ENCODE results near the gene TMIE. TPM values are rescaled to one million over a fixed set of nuclear protein-coding genes. Genes with fewer than 3 reads are reported as not detected.

The TMIE gene
- total and polyA plus RNA-seq, 9 of the 15 experiments (the other 6 are each of a cell fraction or from before 2014, with no cell fraction given) = not detected

DNA sequence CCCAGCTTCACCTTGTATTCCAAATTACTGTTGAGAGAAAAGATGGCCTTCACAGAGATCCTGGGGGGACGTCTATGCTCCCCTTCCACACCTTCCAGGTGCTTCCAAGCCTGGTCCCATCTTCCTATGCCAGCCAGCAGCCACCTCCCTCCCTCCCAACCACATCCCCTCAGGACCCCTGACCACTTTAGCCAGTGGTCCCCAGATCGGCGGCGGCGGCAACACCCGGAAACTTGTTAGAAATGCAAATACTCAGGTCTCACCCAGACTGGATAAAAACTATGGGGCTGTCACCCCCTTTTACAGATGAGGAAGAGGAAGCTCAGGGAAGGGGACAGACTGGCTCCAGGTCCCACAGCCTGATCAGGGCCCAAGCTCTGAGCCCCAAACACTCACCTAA lies 54.5 kb downstream of the TMIE start:
- DNase-seq (ENCODE audit: extremely low read depth in 1 of 4, low spot score in 3 of 4) = no peak
- H3K9ac ChIP-seq (ENCODE audit: insufficient read depth in 1 of 2, low read depth in 2 of 2, low read length in 2 of 2) = no peak overlapping the region
- no peak for FAIRE-seq
- no TSS peak for BruUV-seq (replicated peaks)
- no peak for TF ChIP-seq SETDB1 (IDR thresholded peaks at IDR 0.05; ENCODE audit: low read length)
- TF ChIP-seq ETV6 (IDR thresholded peaks at IDR 0.05; ENCODE audit: borderline replicate concordance in 1 of 2, low read depth in 2 of 2, low read length in 1 of 2) = no peak
- TF ChIP-seq ETV6 (CRISPR knock-in tag; IDR thresholded peaks at IDR 0.05; ENCODE audit: borderline replicate concordance) = no peak
- TF ChIP-seq, protein P1, sequence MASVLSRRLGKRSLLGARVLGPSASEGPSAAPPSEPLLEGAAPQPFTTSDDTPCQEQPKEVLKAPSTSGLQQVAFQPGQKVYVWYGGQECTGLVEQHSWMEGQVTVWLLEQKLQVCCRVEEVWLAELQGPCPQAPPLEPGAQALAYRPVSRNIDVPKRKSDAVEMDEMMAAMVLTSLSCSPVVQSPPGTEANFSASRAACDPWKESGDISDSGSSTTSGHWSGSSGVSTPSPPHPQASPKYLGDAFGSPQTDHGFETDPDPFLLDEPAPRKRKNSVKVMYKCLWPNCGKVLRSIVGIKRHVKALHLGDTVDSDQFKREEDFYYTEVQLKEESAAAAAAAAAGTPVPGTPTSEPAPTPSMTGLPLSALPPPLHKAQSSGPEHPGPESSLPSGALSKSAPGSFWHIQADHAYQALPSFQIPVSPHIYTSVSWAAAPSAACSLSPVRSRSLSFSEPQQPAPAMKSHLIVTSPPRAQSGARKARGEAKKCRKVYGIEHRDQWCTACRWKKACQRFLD (CRISPR knock-in tag; IDR thresholded peaks at IDR 0.05) = no peak
- TF ChIP-seq PURB (CRISPR knock-in tag; IDR thresholded peaks at IDR 0.05; ENCODE audit: low read depth) = no peak
- no peak for TF ChIP-seq ZFPM2 (CRISPR knock-in tag; IDR thresholded peaks at IDR 0.05)
- TF ChIP-seq STAT5B (CRISPR knock-in tag; IDR thresholded peaks at IDR 0.05) = no peak
- TF ChIP-seq TRIM28 (IDR thresholded peaks at IDR 0.05) = no peak
- TF ChIP-seq, protein P2, sequence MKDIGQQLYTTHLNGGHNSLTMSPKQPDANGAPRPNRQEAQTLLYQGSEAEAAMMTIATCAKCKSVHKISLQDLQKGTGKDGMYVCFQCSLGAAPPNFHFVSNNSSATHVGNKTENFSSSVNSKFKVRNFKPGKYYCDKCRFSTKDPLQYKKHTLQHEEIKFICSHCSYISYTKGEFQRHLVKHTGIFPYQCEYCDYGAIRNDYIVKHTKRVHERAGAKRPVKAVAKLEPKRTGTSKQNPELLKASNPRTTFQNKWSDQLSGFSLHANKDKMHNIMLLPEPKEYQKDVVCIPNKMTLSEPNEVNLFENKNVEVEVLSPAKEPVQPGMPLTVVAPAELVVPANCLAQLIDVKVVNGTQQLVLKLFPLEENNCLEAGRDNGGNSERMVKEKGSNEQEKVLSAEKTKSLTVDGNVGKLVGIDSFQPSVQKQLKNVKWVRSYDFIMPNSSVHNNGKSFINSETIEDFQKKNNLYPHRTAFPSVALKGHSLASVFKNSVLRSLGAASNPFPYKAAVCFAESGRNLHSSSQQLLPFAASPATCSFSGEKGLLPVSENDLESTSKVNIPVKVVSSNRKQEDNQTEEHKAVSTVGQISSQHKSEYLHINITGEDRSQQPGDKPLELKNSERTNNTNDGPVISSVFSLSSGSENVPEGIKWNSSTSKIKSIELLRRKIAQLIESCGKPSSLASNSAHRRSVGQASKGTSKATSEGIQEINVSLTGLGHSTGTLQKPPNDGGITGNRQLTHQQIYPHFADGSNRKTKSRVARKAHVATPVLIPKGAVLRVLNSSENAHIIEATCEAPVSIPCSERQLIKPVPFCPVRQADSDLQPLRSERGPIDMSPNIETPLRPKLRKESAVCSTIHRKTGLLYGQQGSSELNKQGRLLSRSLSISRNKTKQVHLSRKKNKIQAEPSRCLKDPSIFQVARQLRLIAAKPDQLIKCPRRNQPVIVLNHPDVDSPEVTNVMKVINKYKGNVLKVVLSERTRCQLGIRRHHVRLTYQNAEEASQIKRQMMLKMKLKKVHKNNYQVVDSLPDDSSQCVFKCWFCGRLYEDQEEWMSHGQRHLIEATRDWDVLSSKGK (CRISPR knock-in tag; IDR thresholded peaks at IDR 0.05) = no peak
- TF ChIP-seq, protein P3, sequence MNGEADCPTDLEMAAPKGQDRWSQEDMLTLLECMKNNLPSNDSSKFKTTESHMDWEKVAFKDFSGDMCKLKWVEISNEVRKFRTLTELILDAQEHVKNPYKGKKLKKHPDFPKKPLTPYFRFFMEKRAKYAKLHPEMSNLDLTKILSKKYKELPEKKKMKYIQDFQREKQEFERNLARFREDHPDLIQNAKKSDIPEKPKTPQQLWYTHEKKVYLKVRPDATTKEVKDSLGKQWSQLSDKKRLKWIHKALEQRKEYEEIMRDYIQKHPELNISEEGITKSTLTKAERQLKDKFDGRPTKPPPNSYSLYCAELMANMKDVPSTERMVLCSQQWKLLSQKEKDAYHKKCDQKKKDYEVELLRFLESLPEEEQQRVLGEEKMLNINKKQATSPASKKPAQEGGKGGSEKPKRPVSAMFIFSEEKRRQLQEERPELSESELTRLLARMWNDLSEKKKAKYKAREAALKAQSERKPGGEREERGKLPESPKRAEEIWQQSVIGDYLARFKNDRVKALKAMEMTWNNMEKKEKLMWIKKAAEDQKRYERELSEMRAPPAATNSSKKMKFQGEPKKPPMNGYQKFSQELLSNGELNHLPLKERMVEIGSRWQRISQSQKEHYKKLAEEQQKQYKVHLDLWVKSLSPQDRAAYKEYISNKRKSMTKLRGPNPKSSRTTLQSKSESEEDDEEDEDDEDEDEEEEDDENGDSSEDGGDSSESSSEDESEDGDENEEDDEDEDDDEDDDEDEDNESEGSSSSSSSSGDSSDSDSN (IDR thresholded peaks at IDR 0.05; ENCODE audit: borderline replicate concordance in 1 of 2, low read depth in 2 of 2, low read length in 2 of 2) = no peak
- TF ChIP-seq FOXJ2 (tag; IDR thresholded peaks at IDR 0.05) = no peak
- TF ChIP-seq HEY1 (CRISPR knock-in tag; IDR thresholded peaks at IDR 0.05; ENCODE audit: borderline replicate concordance) = no peak
- no peak for TF ChIP-seq ZNF561 (CRISPR knock-in tag; conservative IDR thresholded peaks at IDR 0.05)
- no peak for TF ChIP-seq ZKSCAN8 (CRISPR knock-in tag; IDR thresholded peaks at IDR 0.05)
- peaks cover 23 to 54% of the 10 kb centered on the region in 2 experiments for H3K27me3 ChIP-seq (ENCODE audit: control insufficient read depth in 2 of 2, insufficient read depth in 2 of 2, low read length in 2 of 2)
- no peak overlapping the region for H3K4me3 ChIP-seq
- ChIA-PET CTCF (ENCODE audit: low intra/inter-chr PET ratio) (no interaction called here), POLR2A (no interaction called here)
- no peak overlapping the region for H3K4me2 ChIP-seq (ENCODE audit: insufficient read depth, low read length)
- in situ Hi-C loops (cut with MboI) (no loop called here), intact Hi-C loops (cut with micrococcal nuclease) (no loop called here)
- H3K36me3 ChIP-seq (ENCODE audit: control insufficient read depth, insufficient read depth, low read length) = no peaks in the 10 kb centered on the region
- H3K79me2 ChIP-seq (ENCODE audit: control insufficient read depth, insufficient read depth, low read length) = no peaks in the 10 kb centered on the region
- peaks cover 2 to 18% of the 10 kb centered on the region in 2 experiments; a peak in 3 of 5 replicates for H3K4me1 ChIP-seq (replicated peaks in 1 of 2; ENCODE audit: control insufficient read depth in 2 of 2, insufficient read depth in 2 of 2, low read length in 2 of 2)
- 0% methylated on average over 6 of the region's 6 CpGs for WGBS (ENCODE audit: insufficient coverage, low coverage, missing lambda C conversion rate)
- H3K9me3 ChIP-seq (replicated peaks; ENCODE audit: control insufficient read depth, insufficient read depth, low read depth, low read length) = no peaks in the 10 kb centered on the region
- ATAC-seq = no peak
- H2AFZ ChIP-seq (ENCODE audit: low read depth, low read length) = no peak overlapping the region
- peaks cover 3% of the 10 kb centered on the region for H3K9me1 ChIP-seq (ENCODE audit: control insufficient read depth, insufficient read depth, low read length)
- no peaks in the 10 kb centered on the region for H4K20me1 ChIP-seq (replicated peaks; ENCODE audit: control insufficient read depth, insufficient read depth, low read length)
- no peak overlapping the region for H3K27ac ChIP-seq (ENCODE audit: extremely low read depth, low read depth, low read length)

All from K562 (cell line).